Activated CD4-positive, alpha-beta T cell treated with anti-CD3 and anti-CD28 coated beads, Interleukin-10, Interleukin-2, amounts not matched to agents 100 ng/mL and 50 ng/mL, durations not matched to agents 16 hours and 8 hours (primary cell): ENCODE results near the gene GALM.
"Not testable (repeated sequence)": the region's sequence is repeated elsewhere in the genome, so short reads cannot be mapped to it uniquely, and the experiment has no call there.

Experiments
- DNase-seq: peaks from one replicate; pipeline ENCODE4 v3.0.0-alpha.2; 2020

Gene GALM

GRCh38 chr2:38682620-38683019 lies 16.7 kb downstream of the GALM start:
- peak; percentile 52 for DNase-seq

GRCh38 chr2:38683766-38684165 lies 17.9 kb downstream of the GALM start:
- no peak for DNase-seq

- DNase-seq = peak; percentile 65
Measured at GRCh38 chr2:38685116-38685735, 19.3 kb downstream of the GALM start.

- DNase-seq = peak; percentile 74
Measured at GRCh38 chr2:38690499-38691420, 24.8 kb downstream of the GALM start.

GRCh38 chr2:38691994-38692393 lies 26.1 kb downstream of the GALM start:
- DNase-seq = no peak

- no peak for DNase-seq
Measured at GRCh38 chr2:38692636-38693318, 26.9 kb downstream of the GALM start.

GRCh38 chr2:38697116-38697840 lies 31.4 kb downstream of the GALM start:
- peak; percentile 70 for DNase-seq

- DNase-seq = no peak
Measured at GRCh38 chr2:38698467-38699003, 32.6 kb downstream of the GALM start.

GRCh38 chr2:38700113-38700785 lies 34.3 kb downstream of the GALM start:
- peak; percentile 51 for DNase-seq

GRCh38 chr2:38700881-38701458 lies 35.1 kb downstream of the GALM start:
- no peak for DNase-seq

GRCh38 chr2:38701542-38701941 lies 35.6 kb downstream of the GALM start:
- DNase-seq = no peak

GRCh38 chr2:38702413-38702812 lies 36.5 kb downstream of the GALM start:
- peak; percentile 26 for DNase-seq

- DNase-seq = not testable (repeated sequence)
Measured at GRCh38 chr2:38703336-38703735, 37.4 kb downstream of the GALM start.

GRCh38 chr2:38704664-38705063 lies 38.8 kb downstream of the GALM start:
- DNase-seq = no peak

GRCh38 chr2:38706846-38707345 lies 41.0 kb downstream of the GALM start:
- DNase-seq = no peak

GRCh38 chr2:38708491-38708890 lies 42.6 kb downstream of the GALM start:
- not testable (repeated sequence) for DNase-seq

GRCh38 chr2:38708900-38709566 lies 43.1 kb downstream of the GALM start:
- DNase-seq = no peak

- DNase-seq = peak; percentile 61
Measured at GRCh38 chr2:38709567-38710194, 43.8 kb downstream of the GALM start.

GRCh38 chr2:38711558-38711957 lies 45.6 kb downstream of the GALM start:
- DNase-seq = no peak

- no peak for DNase-seq
Measured at GRCh38 chr2:38712413-38712812, 46.5 kb downstream of the GALM start.
